GM03348 (cell line): ENCODE data around the gene ADAMTS16.

Source experiments
- DNase-seq: peaks from one replicate; pipeline ENCODE4 v3.0.0; 2012; ENCODE audit warnings: low spot score

Gene ADAMTS16

GRCh38 chr5:5315068-5315980 lies 175.2 kb downstream of the ADAMTS16 start:
- DNase-seq: no peak

GRCh38 chr5:5316334-5316733 lies 176.2 kb downstream of the ADAMTS16 start:
- peak; percentile 52 for DNase-seq

- DNase-seq: no peak
These were observed 177.8 kb downstream of the ADAMTS16 start for GRCh38 chr5:5317976-5318375.

- DNase-seq: no peak
These were observed 178.5 kb downstream of the ADAMTS16 start for GRCh38 chr5:5318426-5319190.

GRCh38 chr5:5320062-5320805 lies 180.1 kb downstream of the ADAMTS16 start:
- DNase-seq: no peak

DNA sequence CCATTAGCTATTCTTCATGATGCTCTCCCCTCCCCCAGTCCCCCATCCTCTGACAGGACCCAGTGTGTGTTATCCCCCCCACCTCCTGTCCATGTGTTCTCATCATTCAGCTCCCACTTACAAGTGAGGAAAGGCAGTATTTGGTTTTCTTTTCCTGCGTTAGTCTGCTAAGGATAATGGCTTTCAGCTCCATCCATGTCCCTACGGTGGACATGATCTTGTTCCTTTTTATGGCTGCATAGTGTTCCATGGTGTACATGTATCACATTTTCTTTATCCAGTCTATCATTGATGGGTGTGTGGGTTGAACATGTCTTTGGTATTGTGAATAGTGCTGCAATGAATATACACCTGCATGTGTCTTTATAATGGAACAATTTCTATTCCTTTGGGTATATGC lies 181.0 kb downstream of the ADAMTS16 start:
- DNase-seq: no peak

DNA sequence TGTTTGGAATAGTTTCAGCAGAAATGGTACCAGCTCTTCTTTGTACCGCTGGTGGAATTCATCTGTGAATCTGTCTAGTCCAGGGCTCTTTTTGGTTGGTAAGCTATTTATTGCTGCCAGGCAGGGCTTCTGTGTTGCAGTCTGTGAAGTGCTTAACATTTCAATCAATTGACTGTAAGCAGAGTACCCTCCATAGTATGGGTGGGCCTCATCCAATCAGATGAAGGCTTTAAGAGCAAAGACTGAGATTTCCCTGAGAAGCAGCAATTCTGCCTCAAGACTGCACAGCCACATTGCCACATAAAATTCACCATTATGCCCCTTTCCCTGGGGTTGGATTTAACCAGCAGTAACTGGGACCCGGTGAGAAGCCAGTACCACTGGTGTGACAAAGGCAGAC lies 183.4 kb downstream of the ADAMTS16 start:
- no peak for DNase-seq

- DNase-seq: peak; percentile 61
These were observed 186.1 kb downstream of the ADAMTS16 start for GRCh38 chr5:5326115-5326758.

DNA sequence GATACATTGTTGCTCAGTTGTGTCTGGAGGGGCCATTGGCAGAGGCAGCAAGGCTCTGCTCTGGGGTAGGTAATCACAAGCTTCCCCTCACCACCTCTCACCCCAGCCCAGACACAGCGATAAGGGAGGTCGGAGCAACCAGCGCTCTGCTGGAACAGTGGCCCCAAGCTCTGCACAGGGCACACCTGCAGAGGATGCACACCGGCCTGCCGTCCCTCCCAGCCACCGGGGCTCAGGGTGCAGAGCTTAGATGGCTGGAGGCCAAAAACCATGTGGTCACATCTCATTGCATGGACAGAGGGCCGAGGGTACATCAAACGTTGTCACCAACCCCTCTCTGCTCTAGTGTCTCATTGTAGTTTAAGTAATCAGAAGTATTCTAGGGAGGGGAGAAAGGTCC lies 187.0 kb downstream of the ADAMTS16 start:
- no peak for DNase-seq

GRCh38 chr5:5330728-5331452 lies 190.8 kb downstream of the ADAMTS16 start:
- DNase-seq: no peak

GRCh38 chr5:5331848-5332247 lies 191.7 kb downstream of the ADAMTS16 start:
- DNase-seq: no peak

DNA sequence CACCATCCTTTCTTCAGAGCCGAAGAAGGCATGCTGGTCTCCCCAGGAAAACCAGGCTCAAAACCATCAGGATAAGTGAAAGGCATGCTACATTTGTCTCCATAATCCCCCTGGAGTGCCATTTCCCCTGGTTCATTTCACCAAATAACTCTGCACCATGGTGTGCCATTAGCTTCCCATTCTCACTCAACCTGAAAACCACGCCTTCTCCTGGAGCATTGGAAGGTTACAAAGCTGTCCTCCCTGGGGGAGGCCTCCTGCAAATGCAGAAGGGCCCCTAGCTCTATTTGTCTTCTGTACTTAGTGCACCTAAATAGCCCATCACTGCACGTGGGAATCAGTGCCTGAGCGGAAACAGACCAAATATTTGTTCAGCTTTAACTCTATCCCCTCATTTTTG lies 192.2 kb downstream of the ADAMTS16 start:
- no peak for DNase-seq

DNA sequence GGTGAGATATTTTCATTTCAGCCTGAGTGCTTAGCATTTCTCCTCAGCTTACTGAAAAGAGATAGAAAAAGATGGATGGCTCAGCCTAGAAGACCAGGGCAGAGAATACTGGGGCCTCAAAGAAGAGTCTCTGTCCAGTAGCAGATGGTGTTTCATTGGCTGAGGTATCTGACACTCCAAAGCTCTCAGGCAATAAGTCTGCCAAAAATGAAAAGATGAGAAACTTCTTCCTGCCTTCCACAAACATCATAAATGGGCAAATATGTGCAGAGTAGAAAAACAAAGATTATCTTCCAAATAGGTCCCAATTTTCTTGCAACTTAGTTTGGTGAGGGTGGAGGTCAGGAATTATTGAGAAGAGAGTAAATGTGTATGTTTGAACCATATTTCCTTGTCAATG lies 195.0 kb downstream of the ADAMTS16 start:
- DNase-seq: no peak

DNA sequence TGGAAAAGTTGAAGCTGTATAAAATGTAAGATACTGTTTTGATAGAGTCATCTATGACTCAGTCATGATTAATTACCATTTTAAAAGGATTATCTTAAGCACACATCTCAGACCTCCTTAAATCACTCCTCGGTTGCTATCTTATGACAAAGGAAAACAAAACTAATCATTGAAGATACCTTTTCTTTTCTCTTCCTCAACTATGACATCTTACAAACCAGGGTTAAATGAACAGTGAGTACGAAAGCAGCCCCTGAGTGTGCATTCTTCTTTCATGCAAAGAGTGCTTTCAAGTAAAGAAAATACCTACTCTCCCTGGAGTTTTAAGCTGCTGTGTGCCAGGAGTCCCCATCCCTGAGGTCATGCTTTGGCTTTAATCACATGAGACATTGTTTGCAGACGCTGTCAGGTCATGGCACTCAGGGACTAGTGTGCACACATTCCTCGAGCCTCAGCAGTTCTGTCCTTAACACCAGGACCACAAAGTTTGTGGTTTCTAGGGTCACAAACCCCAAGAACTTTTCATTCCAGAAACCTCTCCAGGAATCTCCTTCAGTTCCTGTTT lies 195.7 kb downstream of the ADAMTS16 start:
- DNase-seq: peak; percentile 28

GRCh38 chr5:5339257-5339656 lies 199.1 kb downstream of the ADAMTS16 start:
- no peak for DNase-seq

DNA sequence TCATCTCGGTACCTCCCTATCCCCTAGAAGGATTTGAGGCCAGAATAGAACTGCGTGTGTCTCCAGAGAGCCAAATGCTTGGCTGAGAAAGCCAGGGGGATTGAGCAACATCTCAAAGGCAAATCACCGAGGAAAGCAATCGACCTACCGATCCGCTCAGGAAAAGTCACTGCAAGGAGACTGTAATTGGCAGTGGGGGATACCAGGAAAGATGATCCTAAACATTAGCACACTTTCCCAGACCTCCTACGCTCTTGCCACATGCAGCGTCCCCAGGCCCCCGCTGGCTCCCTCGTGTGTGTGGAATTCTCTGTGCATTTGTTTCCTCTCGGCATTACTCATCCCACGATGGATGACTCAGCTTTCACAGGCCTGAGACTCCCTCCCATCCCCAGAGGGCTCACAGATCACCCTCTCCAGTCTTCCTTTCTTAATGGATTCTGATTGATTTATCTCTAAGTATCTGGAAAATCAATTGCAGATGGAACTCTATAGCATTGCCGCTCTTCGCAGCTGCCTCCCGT lies 200.1 kb downstream of the ADAMTS16 start:
- DNase-seq: peak; percentile 94

- peak; percentile 34 for DNase-seq
These were observed 201.6 kb downstream of the ADAMTS16 start for GRCh38 chr5:5341531-5342292.

GRCh38 chr5:5342784-5343183 lies 202.7 kb downstream of the ADAMTS16 start:
- no peak for DNase-seq

DNA sequence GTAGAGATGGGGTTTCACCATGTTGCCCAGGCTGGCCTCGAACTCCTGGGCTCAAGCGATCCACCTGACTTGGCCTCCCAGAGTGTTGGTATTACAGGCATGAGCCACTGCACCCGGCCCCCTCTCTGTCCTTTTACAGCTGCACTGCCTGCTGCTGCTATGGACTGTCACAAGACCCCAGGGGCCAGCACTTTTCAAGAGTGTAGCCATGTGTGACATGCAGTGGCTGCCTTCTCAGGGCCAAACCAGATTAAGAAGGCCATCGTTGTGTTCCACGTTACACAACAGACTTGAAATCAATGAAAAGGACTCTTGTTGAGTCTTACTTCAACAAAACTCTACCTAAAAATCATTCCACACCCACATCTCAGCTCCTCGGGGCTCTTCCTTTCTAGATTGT lies 203.4 kb downstream of the ADAMTS16 start:
- DNase-seq: no peak

- no peak for DNase-seq
These were observed 204.0 kb downstream of the ADAMTS16 start for GRCh38 chr5:5344051-5344571.
